Kidney epithelial cell (primary cell): ENCODE data around the gene KRTAP4-5. TPM values are rescaled to one million over a fixed set of nuclear protein-coding genes. Genes with fewer than 3 reads are reported as not detected.
A peak's percentile ranks its signal among the peaks of the same experiment; 100 is the strongest.
"Not testable (repeated sequence)": the region's sequence is repeated elsewhere in the genome, so short reads cannot be mapped to it uniquely, and the experiment has no call there.

Experiments used
- DNase-seq: peaks from one replicate; pipeline ENCODE4 v3.0.0-alpha.2; 2010; ENCODE audit warnings: low read depth
- H3K27me3 ChIP-seq: 2 replicates; pipeline ENCODE4 v1.6.0; 2011; ENCODE audit warnings: low read length; ENCODE audit not compliant: control insufficient read depth, insufficient read depth
- H3K36me3 ChIP-seq: 2 replicates; pipeline ENCODE4 v1.5.1; 2011; ENCODE audit warnings: low read length; ENCODE audit not compliant: control insufficient read depth, insufficient read depth
- H3K4me3 ChIP-seq: 2 replicates; pipeline ENCODE4 v1.5.1; 2011; ENCODE audit warnings: low read depth, mild to moderate bottlenecking, control low read depth, low read length
- CTCF ChIP-seq: IDR thresholded peaks from 2 replicates; pipeline ENCODE4 v1.5.1; 2011; ENCODE audit warnings: mild to moderate bottlenecking, moderate library complexity, low read length, control low read depth, inconsistent platforms; ENCODE audit not compliant: insufficient read depth, poor library complexity, severe bottlenecking
- total RNA-seq: library from RNA; depleted of rRNA; stranded (reverse); fragments of >200 nt; gene quantifications from 2 replicates; pipeline ENCODE4 v1.2.3, GENCODE V29; 2015

The KRTAP4-5 gene
- total RNA-seq, 1 donor from 2014 or later, result not detected

- no peaks in the 10 kb centered on the region for H3K36me3 ChIP-seq
- H3K4me3 ChIP-seq, result no peak overlapping the region
- DNase-seq, result no peak
- no peaks in the 10 kb centered on the region for H3K27me3 ChIP-seq
- TF ChIP-seq CTCF, result no peak
Observed at GRCh38 chr17:41141361-41141760, 8.3 kb downstream of the KRTAP4-5 start.

GRCh38 chr17:41140360-41141131 lies 9.1 kb downstream of the KRTAP4-5 start, which contains the start of gene KRTAP4-6:
Gene KRTAP4-6 (minus strand): TSS chr17:41140544. CDS start chr17:41140487, 57 bp downstream.
- Histone ChIP-seq H3K36me3 (no peaks in the 10 kb centered on the region), H3K4me3 (no peak within 1 kb of the TSS), H3K27me3 (no peaks in the 10 kb centered on the region)
- peak; percentile 92 for DNase-seq
- no peak for TF ChIP-seq CTCF

- H3K27me3 ChIP-seq, H3K36me3 ChIP-seq, DNase-seq, H3K4me3 ChIP-seq: not testable (repeated sequence)
Observed at GRCh38 chr17:41139865-41140264, 9.8 kb downstream of the KRTAP4-5 start.

- no peak for DNase-seq
- TF ChIP-seq CTCF, result no peak
- Histone ChIP-seq H3K36me3 (no peaks in the 10 kb centered on the region), H3K27me3 (no peaks in the 10 kb centered on the region), H3K4me3 (no peak overlapping the region)
Observed at GRCh38 chr17:41133880-41134735, 15.5 kb downstream of the KRTAP4-5 start.

- no peak for TF ChIP-seq CTCF
- Histone ChIP-seq H3K4me3 (no peak overlapping the region), H3K27me3 (no peaks in the 10 kb centered on the region), H3K36me3 (no peaks in the 10 kb centered on the region)
- peak; percentile 18 for DNase-seq
Observed at GRCh38 chr17:41131979-41132378, 17.6 kb downstream of the KRTAP4-5 start.

GRCh38 chr17:41127371-41127770 lies 22.3 kb downstream of the KRTAP4-5 start:
- no peak for TF ChIP-seq CTCF
- no peak for DNase-seq
- no peak overlapping the region for H3K4me3 ChIP-seq
- H3K36me3 ChIP-seq, result no peaks in the 10 kb centered on the region
- no peaks in the 10 kb centered on the region for H3K27me3 ChIP-seq
